Neuron (in vitro differentiated cells): ENCODE measurements around the gene KLF6.
"Not testable (repeated sequence)": the region's sequence is repeated elsewhere in the genome, so short reads cannot be mapped to it uniquely, and the experiment has no call there.

Source experiments
- H2AFZ ChIP-seq: one replicate; pipeline ENCODE4 v1.6.1; 2013; ENCODE audit warnings: low read depth, mild to moderate bottlenecking, inconsistent platforms, low read length, moderate library complexity
- H3K27me3 ChIP-seq: one replicate; pipeline ENCODE4 v1.6.1; 2013; ENCODE audit warnings: low read length; ENCODE audit not compliant: insufficient read depth
- H3K36me3 ChIP-seq: one replicate; pipeline ENCODE4 v1.6.1; 2013; ENCODE audit warnings: low read length; ENCODE audit not compliant: insufficient read depth
- H3K4me1 ChIP-seq: one replicate; pipeline ENCODE4 v1.6.1; 2013; ENCODE audit warnings: low read length; ENCODE audit not compliant: insufficient read depth
- H3K4me3 ChIP-seq: 2 replicates; pipeline ENCODE4 v1.5.1; 2013; ENCODE audit warnings: mild to moderate bottlenecking, low read length, moderate library complexity
- H3K9me3 ChIP-seq: one replicate; pipeline ENCODE4 v1.6.1; 2013; ENCODE audit warnings: low read length

Gene KLF6

GRCh38 chr10:3747984-3748383 is 37.0 kb downstream of the KLF6 start:
- no peak overlapping the region for H2AFZ ChIP-seq
- no peaks in the 10 kb centered on the region for H3K9me3 ChIP-seq
- H3K36me3 ChIP-seq, result no peaks in the 10 kb centered on the region
- H3K4me3 ChIP-seq, result no peak overlapping the region
- H3K4me1 ChIP-seq, result peaks cover 19% of the 10 kb centered on the region
- H3K27me3 ChIP-seq, result no peaks in the 10 kb centered on the region

- H3K36me3 ChIP-seq, result no peaks in the 10 kb centered on the region
- no peaks in the 10 kb centered on the region for H3K27me3 ChIP-seq
- no peak overlapping the region for H2AFZ ChIP-seq
- H3K4me1 ChIP-seq, result peaks cover 19% of the 10 kb centered on the region
- no peak overlapping the region for H3K4me3 ChIP-seq
- no peaks in the 10 kb centered on the region for H3K9me3 ChIP-seq
Observed at GRCh38 chr10:3747248-3747960, 37.6 kb downstream of the KLF6 start.

GRCh38 chr10:3746634-3747033 is 38.4 kb downstream of the KLF6 start:
- Histone ChIP-seq H3K4me3 (no peak overlapping the region), H3K9me3 (no peaks in the 10 kb centered on the region), H2AFZ (no peak overlapping the region), H3K27me3 (no peaks in the 10 kb centered on the region), H3K36me3 (no peaks in the 10 kb centered on the region), H3K4me1 (peaks cover 19% of the 10 kb centered on the region)

- Histone ChIP-seq H3K4me1 (peaks cover 15% of the 10 kb centered on the region), H2AFZ (no peak overlapping the region), H3K27me3 (no peaks in the 10 kb centered on the region), H3K9me3 (no peaks in the 10 kb centered on the region), H3K4me3 (no peak overlapping the region), H3K36me3 (no peaks in the 10 kb centered on the region)
Observed at GRCh38 chr10:3745521-3745920, 39.5 kb downstream of the KLF6 start.

GRCh38 chr10:3741688-3742461 is 43.1 kb downstream of the KLF6 start:
- Histone ChIP-seq H2AFZ (no peak overlapping the region), H3K27me3 (no peaks in the 10 kb centered on the region), H3K9me3 (no peaks in the 10 kb centered on the region), H3K36me3 (no peaks in the 10 kb centered on the region), H3K4me1 (peaks cover 5% of the 10 kb centered on the region), H3K4me3 (no peak overlapping the region)

- Histone ChIP-seq H3K4me1 (peaks cover under 1% of the 10 kb centered on the region), H2AFZ (no peak overlapping the region), H3K9me3 (no peaks in the 10 kb centered on the region), H3K27me3 (no peaks in the 10 kb centered on the region), H3K4me3 (no peak overlapping the region), H3K36me3 (no peaks in the 10 kb centered on the region)
Observed at GRCh38 chr10:3740157-3740871, 44.7 kb downstream of the KLF6 start.

GRCh38 chr10:3738855-3739350 is 46.1 kb downstream of the KLF6 start:
- no peaks in the 10 kb centered on the region for H3K9me3 ChIP-seq
- H3K36me3 ChIP-seq, result no peaks in the 10 kb centered on the region
- no peaks in the 10 kb centered on the region for H3K27me3 ChIP-seq
- H3K4me3 ChIP-seq, result no peak overlapping the region
- H2AFZ ChIP-seq, result no peak overlapping the region
- no peaks in the 10 kb centered on the region for H3K4me1 ChIP-seq

GRCh38 chr10:3737864-3738263 is 47.1 kb downstream of the KLF6 start:
- no peak overlapping the region for H3K4me3 ChIP-seq
- H3K36me3 ChIP-seq, result no peaks in the 10 kb centered on the region
- H2AFZ ChIP-seq, result no peak overlapping the region
- H3K27me3 ChIP-seq, result no peaks in the 10 kb centered on the region
- no peaks in the 10 kb centered on the region for H3K9me3 ChIP-seq
- no peaks in the 10 kb centered on the region for H3K4me1 ChIP-seq

GRCh38 chr10:3735175-3735574 is 49.8 kb downstream of the KLF6 start:
- Histone ChIP-seq H3K36me3 (no peaks in the 10 kb centered on the region), H3K4me1 (peaks cover under 1% of the 10 kb centered on the region), H2AFZ (no peak overlapping the region), H3K27me3 (no peaks in the 10 kb centered on the region), H3K4me3 (no peak overlapping the region), H3K9me3 (no peaks in the 10 kb centered on the region)

GRCh38 chr10:3734111-3734510 is 50.9 kb downstream of the KLF6 start:
- no peaks in the 10 kb centered on the region for H3K27me3 ChIP-seq
- H2AFZ ChIP-seq, result no peak overlapping the region
- no peak overlapping the region for H3K4me3 ChIP-seq
- H3K9me3 ChIP-seq, result no peaks in the 10 kb centered on the region
- H3K36me3 ChIP-seq, result no peaks in the 10 kb centered on the region
- peaks cover 8% of the 10 kb centered on the region for H3K4me1 ChIP-seq

GRCh38 chr10:3732183-3732582 is 52.8 kb downstream of the KLF6 start:
- H3K4me3 ChIP-seq, H3K36me3 ChIP-seq, H2AFZ ChIP-seq, H3K4me1 ChIP-seq, H3K9me3 ChIP-seq, H3K27me3 ChIP-seq: not testable (repeated sequence)

- no peak overlapping the region for H2AFZ ChIP-seq
- no peaks in the 10 kb centered on the region for H3K36me3 ChIP-seq
- H3K27me3 ChIP-seq, result no peaks in the 10 kb centered on the region
- H3K4me3 ChIP-seq, result no peak overlapping the region
- H3K4me1 ChIP-seq, result peaks cover 8% of the 10 kb centered on the region
- no peaks in the 10 kb centered on the region for H3K9me3 ChIP-seq
Observed at GRCh38 chr10:3729397-3729976, 55.5 kb downstream of the KLF6 start.

GRCh38 chr10:3728563-3728962 is 56.4 kb downstream of the KLF6 start:
- H2AFZ ChIP-seq, result no peak overlapping the region
- no peaks in the 10 kb centered on the region for H3K27me3 ChIP-seq
- no peaks in the 10 kb centered on the region for H3K9me3 ChIP-seq
- no peak overlapping the region for H3K4me3 ChIP-seq
- no peaks in the 10 kb centered on the region for H3K36me3 ChIP-seq
- H3K4me1 ChIP-seq, result peaks cover 8% of the 10 kb centered on the region
